ENCODE results near the gene CPT1B.

GRCh38 chr22:50572965-50573364, 5.3 kb downstream of the CPT1B start:
- TF ChIP-seq CTCF (IDR thresholded peaks at IDR 0.05) (no peak), POLR2A (IDR thresholded peaks at IDR 0.05) (no peak)

Data from right lobe of liver (tissue), 4 donors.